ENCODE results near the gene SLC7A7. TPM values are rescaled to one million over a fixed set of nuclear protein-coding genes. Genes with fewer than 3 reads are reported as not detected.
A peak's percentile ranks its signal among the peaks of the same experiment; 100 is the strongest.

SLC7A7 gene
- total and polyA plus RNA-seq, 2 of the 13 experiments (the other 11 are each of a cell fraction or from before 2014, with no cell fraction given) = 0.13 to 0.63 TPM

DNA sequence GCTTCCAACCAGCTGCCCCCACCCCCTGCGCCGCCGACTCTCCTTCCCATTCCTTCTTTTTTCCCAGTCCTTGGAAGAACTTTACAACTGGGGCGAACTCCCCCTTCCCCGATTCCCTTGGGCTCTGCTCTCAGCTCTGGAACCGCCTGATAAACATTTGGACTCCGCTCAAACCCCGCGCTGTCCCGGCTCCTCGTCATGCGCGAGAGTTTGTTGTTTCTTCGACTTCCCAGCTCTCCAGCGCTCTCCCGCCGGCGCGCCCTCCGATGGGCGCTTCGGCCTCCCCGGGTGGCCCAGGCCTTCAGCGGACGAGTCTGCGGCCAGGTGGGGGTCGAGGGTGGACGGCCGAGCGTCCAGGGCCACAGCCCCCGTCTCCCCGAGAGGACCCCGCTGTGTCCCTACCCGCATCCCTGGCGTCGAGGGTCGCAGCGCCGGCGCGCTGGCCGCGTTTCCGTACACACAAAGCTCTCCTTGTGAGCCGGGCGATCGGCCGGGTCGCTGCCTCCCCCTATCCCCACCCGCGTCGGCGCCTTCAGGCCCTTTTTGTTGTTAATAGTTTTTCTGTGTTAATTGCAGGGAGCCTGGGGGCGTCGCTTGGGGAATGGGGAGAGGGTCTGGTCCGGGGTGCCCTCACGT lies 22.0 kb upstream of the SLC7A7 start (continued):
- TF ChIP-seq PHF8 (CRISPR knock-in tag; IDR thresholded peaks at IDR 0.05) = peak; percentile 68
- TF ChIP-seq ZNF572 (CRISPR knock-in tag; IDR thresholded peaks at IDR 0.05) = peak; percentile 90
- no peak for TF ChIP-seq TBL1XR1 (IDR thresholded peaks at IDR 0.05; ENCODE audit: borderline replicate concordance, low read length, partially characterized antibody)
- TF ChIP-seq ZSCAN21 (CRISPR knock-in tag; IDR thresholded peaks at IDR 0.05; ENCODE audit: borderline replicate concordance) = no peak
- TF ChIP-seq, protein P1, sequence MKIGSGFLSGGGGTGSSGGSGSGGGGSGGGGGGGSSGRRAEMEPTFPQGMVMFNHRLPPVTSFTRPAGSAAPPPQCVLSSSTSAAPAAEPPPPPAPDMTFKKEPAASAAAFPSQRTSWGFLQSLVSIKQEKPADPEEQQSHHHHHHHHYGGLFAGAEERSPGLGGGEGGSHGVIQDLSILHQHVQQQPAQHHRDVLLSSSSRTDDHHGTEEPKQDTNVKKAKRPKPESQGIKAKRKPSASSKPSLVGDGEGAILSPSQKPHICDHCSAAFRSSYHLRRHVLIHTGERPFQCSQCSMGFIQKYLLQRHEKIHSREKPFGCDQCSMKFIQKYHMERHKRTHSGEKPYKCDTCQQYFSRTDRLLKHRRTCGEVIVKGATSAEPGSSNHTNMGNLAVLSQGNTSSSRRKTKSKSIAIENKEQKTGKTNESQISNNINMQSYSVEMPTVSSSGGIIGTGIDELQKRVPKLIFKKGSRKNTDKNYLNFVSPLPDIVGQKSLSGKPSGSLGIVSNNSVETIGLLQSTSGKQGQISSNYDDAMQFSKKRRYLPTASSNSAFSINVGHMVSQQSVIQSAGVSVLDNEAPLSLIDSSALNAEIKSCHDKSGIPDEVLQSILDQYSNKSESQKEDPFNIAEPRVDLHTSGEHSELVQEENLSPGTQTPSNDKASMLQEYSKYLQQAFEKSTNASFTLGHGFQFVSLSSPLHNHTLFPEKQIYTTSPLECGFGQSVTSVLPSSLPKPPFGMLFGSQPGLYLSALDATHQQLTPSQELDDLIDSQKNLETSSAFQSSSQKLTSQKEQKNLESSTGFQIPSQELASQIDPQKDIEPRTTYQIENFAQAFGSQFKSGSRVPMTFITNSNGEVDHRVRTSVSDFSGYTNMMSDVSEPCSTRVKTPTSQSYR (CRISPR knock-in tag; IDR thresholded peaks at IDR 0.05; ENCODE audit: borderline replicate concordance) = peak; percentile 54; the same call in 1 of the 2 replicates
- TF ChIP-seq, protein P2, sequence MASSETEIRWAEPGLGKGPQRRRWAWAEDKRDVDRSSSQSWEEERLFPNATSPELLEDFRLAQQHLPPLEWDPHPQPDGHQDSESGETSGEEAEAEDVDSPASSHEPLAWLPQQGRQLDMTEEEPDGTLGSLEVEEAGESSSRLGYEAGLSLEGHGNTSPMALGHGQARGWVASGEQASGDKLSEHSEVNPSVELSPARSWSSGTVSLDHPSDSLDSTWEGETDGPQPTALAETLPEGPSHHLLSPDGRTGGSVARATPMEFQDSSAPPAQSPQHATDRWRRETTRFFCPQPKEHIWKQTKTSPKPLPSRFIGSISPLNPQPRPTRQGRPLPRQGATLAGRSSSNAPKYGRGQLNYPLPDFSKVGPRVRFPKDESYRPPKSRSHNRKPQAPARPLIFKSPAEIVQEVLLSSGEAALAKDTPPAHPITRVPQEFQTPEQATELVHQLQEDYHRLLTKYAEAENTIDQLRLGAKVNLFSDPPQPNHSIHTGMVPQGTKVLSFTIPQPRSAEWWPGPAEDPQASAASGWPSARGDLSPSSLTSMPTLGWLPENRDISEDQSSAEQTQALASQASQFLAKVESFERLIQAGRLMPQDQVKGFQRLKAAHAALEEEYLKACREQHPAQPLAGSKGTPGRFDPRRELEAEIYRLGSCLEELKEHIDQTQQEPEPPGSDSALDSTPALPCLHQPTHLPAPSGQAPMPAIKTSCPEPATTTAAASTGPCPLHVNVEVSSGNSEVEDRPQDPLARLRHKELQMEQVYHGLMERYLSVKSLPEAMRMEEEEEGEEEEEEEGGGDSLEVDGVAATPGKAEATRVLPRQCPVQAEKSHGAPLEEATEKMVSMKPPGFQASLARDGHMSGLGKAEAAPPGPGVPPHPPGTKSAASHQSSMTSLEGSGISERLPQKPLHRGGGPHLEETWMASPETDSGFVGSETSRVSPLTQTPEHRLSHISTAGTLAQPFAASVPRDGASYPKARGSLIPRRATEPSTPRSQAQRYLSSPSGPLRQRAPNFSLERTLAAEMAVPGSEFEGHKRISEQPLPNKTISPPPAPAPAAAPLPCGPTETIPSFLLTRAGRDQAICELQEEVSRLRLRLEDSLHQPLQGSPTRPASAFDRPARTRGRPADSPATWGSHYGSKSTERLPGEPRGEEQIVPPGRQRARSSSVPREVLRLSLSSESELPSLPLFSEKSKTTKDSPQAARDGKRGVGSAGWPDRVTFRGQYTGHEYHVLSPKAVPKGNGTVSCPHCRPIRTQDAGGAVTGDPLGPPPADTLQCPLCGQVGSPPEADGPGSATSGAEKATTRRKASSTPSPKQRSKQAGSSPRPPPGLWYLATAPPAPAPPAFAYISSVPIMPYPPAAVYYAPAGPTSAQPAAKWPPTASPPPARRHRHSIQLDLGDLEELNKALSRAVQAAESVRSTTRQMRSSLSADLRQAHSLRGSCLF (CRISPR knock-in tag; IDR thresholded peaks at IDR 0.05; ENCODE audit: borderline replicate concordance) = no peak
- TF ChIP-seq HCFC1 (IDR thresholded peaks at IDR 0.05; ENCODE audit: low read depth, low read length) = no peak
- TF ChIP-seq, protein P3, sequence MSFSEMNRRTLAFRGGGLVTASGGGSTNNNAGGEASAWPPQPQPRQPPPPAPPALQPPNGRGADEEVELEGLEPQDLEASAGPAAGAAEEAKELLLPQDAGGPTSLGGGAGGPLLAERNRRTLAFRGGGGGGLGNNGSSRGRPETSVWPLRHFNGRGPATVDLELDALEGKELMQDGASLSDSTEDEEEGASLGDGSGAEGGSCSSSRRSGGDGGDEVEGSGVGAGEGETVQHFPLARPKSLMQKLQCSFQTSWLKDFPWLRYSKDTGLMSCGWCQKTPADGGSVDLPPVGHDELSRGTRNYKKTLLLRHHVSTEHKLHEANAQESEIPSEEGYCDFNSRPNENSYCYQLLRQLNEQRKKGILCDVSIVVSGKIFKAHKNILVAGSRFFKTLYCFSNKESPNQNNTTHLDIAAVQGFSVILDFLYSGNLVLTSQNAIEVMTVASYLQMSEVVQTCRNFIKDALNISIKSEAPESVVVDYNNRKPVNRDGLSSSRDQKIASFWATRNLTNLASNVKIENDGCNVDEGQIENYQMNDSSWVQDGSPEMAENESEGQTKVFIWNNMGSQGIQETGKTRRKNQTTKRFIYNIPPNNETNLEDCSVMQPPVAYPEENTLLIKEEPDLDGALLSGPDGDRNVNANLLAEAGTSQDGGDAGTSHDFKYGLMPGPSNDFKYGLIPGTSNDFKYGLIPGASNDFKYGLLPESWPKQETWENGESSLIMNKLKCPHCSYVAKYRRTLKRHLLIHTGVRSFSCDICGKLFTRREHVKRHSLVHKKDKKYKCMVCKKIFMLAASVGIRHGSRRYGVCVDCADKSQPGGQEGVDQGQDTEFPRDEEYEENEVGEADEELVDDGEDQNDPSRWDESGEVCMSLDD (CRISPR knock-in tag; IDR thresholded peaks at IDR 0.05; ENCODE audit: borderline replicate concordance) = no peak
- peak; percentile 93; the same call in 1 of the 2 replicates for TF ChIP-seq SNAI1 (CRISPR knock-in tag; IDR thresholded peaks at IDR 0.05; ENCODE audit: borderline replicate concordance)
- peak; percentile 2; the same call in 1 of the 2 replicates for TF ChIP-seq ONECUT2 (CRISPR knock-in tag; IDR thresholded peaks at IDR 0.05)
- TF ChIP-seq ZNF660 (CRISPR knock-in tag; IDR thresholded peaks at IDR 0.05; ENCODE audit: borderline replicate concordance, low read depth) = no peak
- peak; percentile 25 for TF ChIP-seq RBM22 (optimal IDR thresholded peaks at IDR 0.05; ENCODE audit: low read length)
- TF ChIP-seq TCF7L2 (IDR thresholded peaks at IDR 0.05; ENCODE audit: low read depth, low read length) = no peak
- TF ChIP-seq, protein P4, sequence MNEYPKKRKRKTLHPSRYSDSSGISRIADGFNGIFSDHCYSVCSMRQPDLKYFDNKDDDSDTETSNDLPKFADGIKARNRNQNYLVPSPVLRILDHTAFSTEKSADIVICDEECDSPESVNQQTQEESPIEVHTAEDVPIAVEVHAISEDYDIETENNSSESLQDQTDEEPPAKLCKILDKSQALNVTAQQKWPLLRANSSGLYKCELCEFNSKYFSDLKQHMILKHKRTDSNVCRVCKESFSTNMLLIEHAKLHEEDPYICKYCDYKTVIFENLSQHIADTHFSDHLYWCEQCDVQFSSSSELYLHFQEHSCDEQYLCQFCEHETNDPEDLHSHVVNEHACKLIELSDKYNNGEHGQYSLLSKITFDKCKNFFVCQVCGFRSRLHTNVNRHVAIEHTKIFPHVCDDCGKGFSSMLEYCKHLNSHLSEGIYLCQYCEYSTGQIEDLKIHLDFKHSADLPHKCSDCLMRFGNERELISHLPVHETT (CRISPR knock-in tag; conservative IDR thresholded peaks at IDR 0.05) = peak; percentile 24; the same call in 1 of the 2 replicates
- no peak for TF ChIP-seq U2AF2 (IDR thresholded peaks at IDR 0.05; ENCODE audit: low read depth, low read length)
- no peak for TF ChIP-seq ZNF430 (CRISPR knock-in tag; IDR thresholded peaks at IDR 0.05)
- TF ChIP-seq SMC3 (IDR thresholded peaks at IDR 0.05; ENCODE audit: low read length) = no peak
- TF ChIP-seq NFIB (CRISPR knock-in tag; IDR thresholded peaks at IDR 0.05; ENCODE audit: borderline replicate concordance) = peak; percentile 70; the same call in 1 of the 2 replicates

Measured in HepG2 (cell line).